Measurements from ENCODE around the gene OSR1. TPM values are rescaled to one million over a fixed set of nuclear protein-coding genes. Genes with fewer than 3 reads are reported as not detected.

OSR1 gene
- total and polyA plus RNA-seq, 9 of the 15 experiments (the other 6 are each of a cell fraction or from before 2014, with no cell fraction given): not detected

DNA sequence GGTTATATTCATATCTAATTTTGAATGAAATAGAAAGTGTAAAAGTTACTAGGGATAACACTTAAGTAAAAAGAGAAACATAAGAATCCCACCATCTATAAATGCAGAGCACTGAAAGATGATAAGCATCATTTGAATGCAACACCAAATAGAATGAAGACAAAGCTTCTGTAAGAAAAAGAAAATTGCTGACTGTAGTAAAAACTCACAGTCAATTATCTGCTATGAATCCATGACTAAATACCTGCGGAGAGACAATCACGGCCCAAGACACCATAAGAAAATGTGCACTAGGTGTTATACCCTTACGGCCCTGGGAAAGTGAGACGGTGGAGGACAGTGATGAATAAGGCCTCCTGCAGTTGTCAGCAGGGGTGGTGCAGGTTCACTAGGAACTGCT is 45.4 kb upstream of the OSR1 start:
- Histone ChIP-seq H3K36me3 (ENCODE audit: control insufficient read depth, insufficient read depth, low read length) (no peaks in the 10 kb centered on the region), H4K20me1 (replicated peaks; ENCODE audit: control insufficient read depth, insufficient read depth, low read length) (no peaks in the 10 kb centered on the region), H3K9me1 (ENCODE audit: control insufficient read depth, insufficient read depth, low read length) (no peaks in the 10 kb centered on the region), H3K27ac (ENCODE audit: extremely low read depth, low read depth, low read length) (no peak overlapping the region), H3K9me3 (replicated peaks; ENCODE audit: control insufficient read depth, insufficient read depth, low read depth, low read length) (no peaks in the 10 kb centered on the region), H2AFZ (ENCODE audit: low read depth, low read length) (no peak overlapping the region), H3K4me2 (ENCODE audit: insufficient read depth, low read length) (no peak overlapping the region), H3K4me3 (no peak overlapping the region), H3K27me3 (ENCODE audit: control insufficient read depth in 2 of 2, insufficient read depth in 2 of 2, low read length in 2 of 2) (no peaks in the 10 kb centered on the region), H3K79me2 (ENCODE audit: control insufficient read depth, insufficient read depth, low read length) (no peaks in the 10 kb centered on the region), H3K9ac (ENCODE audit: insufficient read depth in 1 of 2, low read depth in 2 of 2, low read length in 2 of 2) (no peak overlapping the region), H3K4me1 (replicated peaks in 1 of 2; ENCODE audit: control insufficient read depth in 2 of 2, insufficient read depth in 2 of 2, low read length in 2 of 2) (no peaks in the 10 kb centered on the region)
- WGBS (ENCODE audit: insufficient coverage, low coverage, missing lambda C conversion rate): 0% methylated on average over 4 of the region's 4 CpGs
- FAIRE-seq: no peak
- no peak for DNase-seq (ENCODE audit: extremely low read depth in 1 of 4, low spot score in 3 of 4)
- no peak for ATAC-seq
- ChIA-PET POLR2A (no interaction called here), CTCF (ENCODE audit: low intra/inter-chr PET ratio) (no interaction called here)
- in situ Hi-C loops (cut with MboI) (no loop called here), intact Hi-C loops (cut with micrococcal nuclease) (no loop called here)
- no TSS peak for BruUV-seq (replicated peaks)
- TF ChIP-seq OTX1 (CRISPR knock-in tag; IDR thresholded peaks at IDR 0.05): no peak
- no peak for TF ChIP-seq MBD2 (IDR thresholded peaks at IDR 0.05; ENCODE audit: borderline replicate concordance, low read depth)
- no peak for TF ChIP-seq SMAD1 (IDR thresholded peaks at IDR 0.05; ENCODE audit: low read depth, low read length, partially characterized antibody)
- TF ChIP-seq, protein P1, sequence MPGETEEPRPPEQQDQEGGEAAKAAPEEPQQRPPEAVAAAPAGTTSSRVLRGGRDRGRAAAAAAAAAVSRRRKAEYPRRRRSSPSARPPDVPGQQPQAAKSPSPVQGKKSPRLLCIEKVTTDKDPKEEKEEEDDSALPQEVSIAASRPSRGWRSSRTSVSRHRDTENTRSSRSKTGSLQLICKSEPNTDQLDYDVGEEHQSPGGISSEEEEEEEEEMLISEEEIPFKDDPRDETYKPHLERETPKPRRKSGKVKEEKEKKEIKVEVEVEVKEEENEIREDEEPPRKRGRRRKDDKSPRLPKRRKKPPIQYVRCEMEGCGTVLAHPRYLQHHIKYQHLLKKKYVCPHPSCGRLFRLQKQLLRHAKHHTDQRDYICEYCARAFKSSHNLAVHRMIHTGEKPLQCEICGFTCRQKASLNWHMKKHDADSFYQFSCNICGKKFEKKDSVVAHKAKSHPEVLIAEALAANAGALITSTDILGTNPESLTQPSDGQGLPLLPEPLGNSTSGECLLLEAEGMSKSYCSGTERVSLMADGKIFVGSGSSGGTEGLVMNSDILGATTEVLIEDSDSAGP (CRISPR knock-in tag; IDR thresholded peaks at IDR 0.05): no peak
- TF ChIP-seq, protein P2, sequence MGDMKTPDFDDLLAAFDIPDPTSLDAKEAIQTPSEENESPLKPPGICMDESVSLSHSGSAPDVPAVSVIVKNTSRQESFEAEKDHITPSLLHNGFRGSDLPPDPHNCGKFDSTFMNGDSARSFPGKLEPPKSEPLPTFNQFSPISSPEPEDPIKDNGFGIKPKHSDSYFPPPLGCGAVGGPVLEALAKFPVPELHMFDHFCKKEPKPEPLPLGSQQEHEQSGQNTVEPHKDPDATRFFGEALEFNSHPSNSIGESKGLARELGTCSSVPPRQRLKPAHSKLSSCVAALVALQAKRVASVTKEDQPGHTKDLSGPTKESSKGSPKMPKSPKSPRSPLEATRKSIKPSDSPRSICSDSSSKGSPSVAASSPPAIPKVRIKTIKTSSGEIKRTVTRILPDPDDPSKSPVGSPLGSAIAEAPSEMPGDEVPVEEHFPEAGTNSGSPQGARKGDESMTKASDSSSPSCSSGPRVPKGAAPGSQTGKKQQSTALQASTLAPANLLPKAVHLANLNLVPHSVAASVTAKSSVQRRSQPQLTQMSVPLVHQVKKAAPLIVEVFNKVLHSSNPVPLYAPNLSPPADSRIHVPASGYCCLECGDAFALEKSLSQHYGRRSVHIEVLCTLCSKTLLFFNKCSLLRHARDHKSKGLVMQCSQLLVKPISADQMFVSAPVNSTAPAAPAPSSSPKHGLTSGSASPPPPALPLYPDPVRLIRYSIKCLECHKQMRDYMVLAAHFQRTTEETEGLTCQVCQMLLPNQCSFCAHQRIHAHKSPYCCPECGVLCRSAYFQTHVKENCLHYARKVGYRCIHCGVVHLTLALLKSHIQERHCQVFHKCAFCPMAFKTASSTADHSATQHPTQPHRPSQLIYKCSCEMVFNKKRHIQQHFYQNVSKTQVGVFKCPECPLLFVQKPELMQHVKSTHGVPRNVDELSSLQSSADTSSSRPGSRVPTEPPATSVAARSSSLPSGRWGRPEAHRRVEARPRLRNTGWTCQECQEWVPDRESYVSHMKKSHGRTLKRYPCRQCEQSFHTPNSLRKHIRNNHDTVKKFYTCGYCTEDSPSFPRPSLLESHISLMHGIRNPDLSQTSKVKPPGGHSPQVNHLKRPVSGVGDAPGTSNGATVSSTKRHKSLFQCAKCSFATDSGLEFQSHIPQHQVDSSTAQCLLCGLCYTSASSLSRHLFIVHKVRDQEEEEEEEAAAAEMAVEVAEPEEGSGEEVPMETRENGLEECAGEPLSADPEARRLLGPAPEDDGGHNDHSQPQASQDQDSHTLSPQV (IDR thresholded peaks at IDR 0.05): no peak
- TF ChIP-seq ZNF121 (CRISPR knock-in tag; conservative IDR thresholded peaks at IDR 0.05): no peak
- TF ChIP-seq C11orf30 (IDR thresholded peaks at IDR 0.05; ENCODE audit: low read depth): 0 out of 2 replicates have a peak, but pooled peaks have one; percentile 14
- TF ChIP-seq EWSR1 (IDR thresholded peaks at IDR 0.05; ENCODE audit: borderline replicate concordance, low read depth, partially characterized antibody): no peak
- no peak for TF ChIP-seq ILF3 (IDR thresholded peaks at IDR 0.05; ENCODE audit: borderline replicate concordance)
- no peak for TF ChIP-seq ZNF224 (CRISPR knock-in tag; IDR thresholded peaks at IDR 0.05)
- TF ChIP-seq RAD51 (IDR thresholded peaks at IDR 0.05; ENCODE audit: borderline replicate concordance, low read depth): no peak
